B cell (primary cell): ENCODE results near the gene TCF7L2. TPM values are rescaled to one million over a fixed set of nuclear protein-coding genes. Genes with fewer than 3 reads are reported as not detected.

Source experiments
- ATAC-seq: fragments of 200-7000 bp; cut with Tn5 transposase; one replicate; pipeline ENCODE4 v1.10.0; 2021; ENCODE audit warnings: low read depth, mild to moderate bottlenecking, moderate number of reproducible peaks, moderate library complexity
- CTCF ChIA-PET: fragments of 350-600 bp; sonication (Branson Sonifier 250); formaldehyde crosslinking; loops from one replicate; lab custom pipeline; 2021; ENCODE audit warnings: antibody characterized with exemption, inconsistent platforms; lab: Charles Lee
- POLR2A ChIA-PET: fragments of 350-600 bp; sonication (Branson Sonifier 250); formaldehyde crosslinking; loops from one replicate; lab custom pipeline; 2021; ENCODE audit warnings: antibody characterized with exemption; lab: Charles Lee
- DNase-seq: peaks from one replicate; pipeline ENCODE4 v3.0.0; 2013
- H2AFZ ChIP-seq: 2 replicates; pipeline ENCODE4 v1.6.1; 2012; ENCODE audit warnings: mild to moderate bottlenecking, low read depth, low read length; ENCODE audit not compliant: insufficient read depth, poor library complexity, severe bottlenecking
- H3K27ac ChIP-seq, 2 donors: 1 replicate in 1 of 2; 2 replicates in 1 of 2; pipeline ENCODE4 v1.5.1; 2012 to 2013; ENCODE audit warnings: low read length in 2 of 2, mild to moderate bottlenecking in 2 of 2, moderate library complexity in 1 of 2
- H3K27me3 ChIP-seq, 4 experiments: fragments of 200-600 bp in 1 of 4; sonication (generic) in 1 of 4; replicated peaks in 1 of 4; 1 replicate in 2 of 4; 2 replicates in 2 of 4; pipeline versions ENCODE4 v1.6.1 to v1.7.0; 2013 to 2016; ENCODE audit warnings: low read length in 3 of 4, mild to moderate bottlenecking in 2 of 4, mixed read lengths in 1 of 4, moderate library complexity in 1 of 4; ENCODE audit not compliant: insufficient read depth in 4 of 4, control insufficient read depth in 3 of 4; ENCODE audit errors: control extremely low read depth in 1 of 4
- H3K36me3 ChIP-seq, 2 experiments: replicated peaks in 1 of 2; 1 replicate in 1 of 2; 2 replicates in 1 of 2; pipeline versions ENCODE4 v1.6.1 to v1.7.1; 2013; ENCODE audit warnings: low read length in 1 of 2; ENCODE audit not compliant: insufficient read depth in 2 of 2, control insufficient read depth in 1 of 2; ENCODE audit errors: control extremely low read depth in 1 of 2, extremely low read depth in 1 of 2
- H3K4me1 ChIP-seq, 2 donors: fragments of 200-600 bp in 1 of 2; sonication (generic) in 1 of 2; 1 replicate in 1 of 2; 2 replicates in 1 of 2; pipeline versions ENCODE4 v1.5.1 to v1.6.1; 2013 to 2017; ENCODE audit warnings: low read length in 2 of 2; ENCODE audit not compliant: control insufficient read depth in 2 of 2, insufficient read depth in 2 of 2
- H3K4me2 ChIP-seq: replicated peaks from 2 replicates; pipeline ENCODE3; 2012; ENCODE audit warnings: mild to moderate bottlenecking, low read depth, low read length; ENCODE audit not compliant: poor library complexity, severe bottlenecking
- H3K4me3 ChIP-seq, 5 experiments: fragments of 200-600 bp in 1 of 5; sonication (generic) in 1 of 5; 1 replicate in 3 of 5; 2 replicates in 2 of 5; pipeline versions ENCODE4 v1.5.1 to v1.7.0; 2011 to 2016; ENCODE audit warnings: low read length in 4 of 5, mild to moderate bottlenecking in 4 of 5, low read depth in 2 of 5, control low read depth in 1 of 5, moderate library complexity in 1 of 5; ENCODE audit not compliant: insufficient read depth in 1 of 5; ENCODE audit errors: control extremely low read depth in 1 of 5, extremely low read depth in 1 of 5
- H3K79me2 ChIP-seq: fragments of 200-600 bp; sonication (generic); one replicate; pipeline ENCODE4 v1.6.0; 2016; ENCODE audit warnings: low read length; ENCODE audit not compliant: control insufficient read depth, insufficient read depth
- H3K9ac ChIP-seq: fragments of 200-600 bp; sonication (generic); 2 replicates; pipeline ENCODE4 v1.6.1; 2017; ENCODE audit warnings: mild to moderate bottlenecking, low read length, moderate library complexity
- H3K9me3 ChIP-seq, 3 donors: one replicate each; pipeline versions ENCODE4 v1.6.1 to v1.7.1; 2013; ENCODE audit warnings: low read length in 2 of 3; ENCODE audit not compliant: control insufficient read depth in 2 of 3, insufficient read depth in 1 of 3; ENCODE audit errors: control extremely low read depth in 1 of 3
- H4K20me1 ChIP-seq: 2 replicates; pipeline ENCODE4 v1.6.0; 2012; ENCODE audit warnings: mild to moderate bottlenecking, low read length; ENCODE audit not compliant: insufficient read depth, control insufficient read depth, poor library complexity, severe bottlenecking
- H3K27ac Mint-ChIP-seq: one replicate; pipeline ENCODE4 v1.8.0; 2021; ENCODE audit warnings: mixed read lengths
- H3K27me3 Mint-ChIP-seq: one replicate; pipeline ENCODE4 v1.8.0; 2021; ENCODE audit warnings: mixed read lengths
- H3K4me1 Mint-ChIP-seq: one replicate; pipeline ENCODE4 v1.8.0; 2021; ENCODE audit warnings: mixed read lengths
- H3K4me3 Mint-ChIP-seq: one replicate; pipeline ENCODE4 v1.8.0; 2021; ENCODE audit warnings: mixed read lengths
- H3K9me3 Mint-ChIP-seq: one replicate; pipeline ENCODE4 v1.8.0; 2022; ENCODE audit warnings: mixed read lengths; ENCODE audit not compliant: insufficient read depth
- EZH2 ChIP-seq: IDR thresholded peaks from 2 replicates; pipeline ENCODE4 v1.6.1; 2012; ENCODE audit warnings: borderline replicate concordance, low read depth, mild to moderate bottlenecking, moderate library complexity, low read length; ENCODE audit not compliant: insufficient read depth, poor library complexity, severe bottlenecking
- WGBS: methylation state at CpG from one replicate; pipeline ENCODE4 v1.1.5; 2013; ENCODE audit warnings: missing lambda C conversion rate; ENCODE audit not compliant: insufficient coverage; 5-methylcytosine and 5-hydroxymethylcytosine counted together
- intact Hi-C: fragments of 100-400 bp; cut with micrococcal nuclease; formaldehyde crosslinking; loops from one replicate; pipeline ENCODE4 v1.10.0; 2022
- polyA plus RNA-seq: library from polyadenylated mRNA; depleted of rRNA; stranded (reverse); fragments of >200 nt; gene quantifications from 2 replicates; pipeline ENCODE4 v1.2.3, GENCODE V29; 2012
- total RNA-seq, 2 donors: library from RNA; stranded (reverse); fragments of 120-200 nt in 1 of 2; gene quantifications; 1 replicate in 1 of 2; 2 replicates in 1 of 2; pipeline versions ENCODE4 v1.2.3 to v1.2.4, GENCODE V29; 2013 to 2022
- TF ChIP-seq, protein P1 (sequence below): fragments of 200-600 bp; IDR thresholded peaks from one replicate; pipeline ENCODE4 v1.8.0; 2022; ENCODE audit warnings: antibody characterized with exemption, mild to moderate bottlenecking

Gene TCF7L2
- total and polyA plus RNA-seq, 2 donors (not counting 1 experiment from before 2014, with no cell fraction given): 0.48 to 1.1 TPM

DNA sequence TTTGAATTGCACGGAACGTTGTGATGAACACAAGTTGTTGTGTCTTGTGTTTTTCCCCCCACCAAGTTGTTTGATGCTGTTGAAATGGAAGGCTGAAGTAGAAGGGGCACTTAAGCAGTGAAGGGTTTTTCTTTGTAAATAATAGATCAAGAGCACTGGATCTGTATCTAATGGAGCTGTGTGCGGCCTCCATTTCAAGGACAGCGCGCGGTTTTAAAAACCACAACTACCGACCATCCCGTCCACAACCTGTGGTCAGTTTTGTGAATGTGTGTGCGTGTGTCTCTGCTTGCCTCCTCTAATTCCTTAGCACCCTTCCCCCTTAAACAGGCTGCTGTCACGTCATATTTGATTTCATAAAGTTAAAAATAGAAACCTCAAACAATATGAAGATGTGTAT is 165.5 kb downstream of the TCF7L2 start:
- Mint-ChIP-seq H3K9me3 (no peaks in the 10 kb centered on the region), H3K4me3 (no peak overlapping the region), H3K27me3 (peaks cover 21% of the 10 kb centered on the region), H3K27ac (no peak overlapping the region), H3K4me1 (no peaks in the 10 kb centered on the region)
- H2AFZ ChIP-seq: no peak overlapping the region
- H3K4me1 ChIP-seq: no peaks in the 10 kb centered on the region
- no peaks in the 10 kb centered on the region for H3K36me3 ChIP-seq
- 100% methylated on average over 2 of the region's 10 CpGs for WGBS
- CTCF ChIA-PET: no interaction called here
- DNase-seq: no peak
- H3K4me2 ChIP-seq: no peak overlapping the region
- no peak for TF ChIP-seq EZH2
- TF ChIP-seq, protein P1, sequence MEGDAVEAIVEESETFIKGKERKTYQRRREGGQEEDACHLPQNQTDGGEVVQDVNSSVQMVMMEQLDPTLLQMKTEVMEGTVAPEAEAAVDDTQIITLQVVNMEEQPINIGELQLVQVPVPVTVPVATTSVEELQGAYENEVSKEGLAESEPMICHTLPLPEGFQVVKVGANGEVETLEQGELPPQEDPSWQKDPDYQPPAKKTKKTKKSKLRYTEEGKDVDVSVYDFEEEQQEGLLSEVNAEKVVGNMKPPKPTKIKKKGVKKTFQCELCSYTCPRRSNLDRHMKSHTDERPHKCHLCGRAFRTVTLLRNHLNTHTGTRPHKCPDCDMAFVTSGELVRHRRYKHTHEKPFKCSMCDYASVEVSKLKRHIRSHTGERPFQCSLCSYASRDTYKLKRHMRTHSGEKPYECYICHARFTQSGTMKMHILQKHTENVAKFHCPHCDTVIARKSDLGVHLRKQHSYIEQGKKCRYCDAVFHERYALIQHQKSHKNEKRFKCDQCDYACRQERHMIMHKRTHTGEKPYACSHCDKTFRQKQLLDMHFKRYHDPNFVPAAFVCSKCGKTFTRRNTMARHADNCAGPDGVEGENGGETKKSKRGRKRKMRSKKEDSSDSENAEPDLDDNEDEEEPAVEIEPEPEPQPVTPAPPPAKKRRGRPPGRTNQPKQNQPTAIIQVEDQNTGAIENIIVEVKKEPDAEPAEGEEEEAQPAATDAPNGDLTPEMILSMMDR: no peak
- ATAC-seq: no peak
- POLR2A ChIA-PET: no interaction called here
- no peaks in the 10 kb centered on the region for H3K79me2 ChIP-seq
- intact Hi-C loops: no loop called here
- no peaks in the 10 kb centered on the region for H4K20me1 ChIP-seq
- H3K27ac ChIP-seq: no peak overlapping the region
- no peak overlapping the region for H3K9ac ChIP-seq
- no peak overlapping the region for H3K4me3 ChIP-seq
- H3K9me3 ChIP-seq: no peaks in the 10 kb centered on the region
- H3K27me3 ChIP-seq: peaks cover 0 to 2% (median 0%) of the 10 kb centered on the region in 4 experiments

DNA sequence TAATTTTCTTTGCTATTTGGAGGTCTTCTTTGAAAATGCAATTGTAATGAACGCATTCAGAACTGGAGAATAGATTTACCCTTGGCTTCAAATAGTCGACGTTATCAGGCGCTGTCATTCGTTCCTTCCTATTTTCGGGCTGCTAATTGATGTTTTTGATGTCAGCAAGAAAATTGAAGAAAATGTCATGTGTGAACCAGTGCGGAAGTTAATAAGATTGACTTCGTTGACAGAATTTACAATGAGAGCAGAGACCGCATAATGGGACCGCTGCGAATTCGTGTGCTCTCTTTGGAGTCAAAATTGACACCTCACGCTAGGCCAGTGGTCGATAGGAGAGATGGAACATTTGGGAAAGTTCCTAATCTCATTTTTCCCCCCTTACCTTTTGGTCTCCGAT is 168.8 kb downstream of the TCF7L2 start:
- H3K27me3 Mint-ChIP-seq: peaks cover 18% of the 10 kb centered on the region
- ChIA-PET POLR2A (no interaction called here), CTCF (no interaction called here)
- H3K36me3 ChIP-seq: no peaks in the 10 kb centered on the region
- no peaks in the 10 kb centered on the region for H3K4me1 ChIP-seq
- H3K4me2 ChIP-seq: no peak overlapping the region
- ATAC-seq (no peak), DNase-seq (no peak)
- intact Hi-C loops: no loop called here
- H3K4me1 Mint-ChIP-seq: no peaks in the 10 kb centered on the region
- H4K20me1 ChIP-seq: no peaks in the 10 kb centered on the region
- H3K9me3 ChIP-seq: no peaks in the 10 kb centered on the region
- TF ChIP-seq, protein P1: no peak
- TF ChIP-seq EZH2: no peak
- H3K27ac ChIP-seq: no peak overlapping the region
- H3K27me3 ChIP-seq: peaks cover 0 to 6% (median 0%) of the 10 kb centered on the region in 4 experiments
- WGBS: 99% methylated on average over 12 of the region's 15 CpGs
- no peaks in the 10 kb centered on the region for H3K79me2 ChIP-seq
- no peak overlapping the region for H3K9ac ChIP-seq
- H3K27ac Mint-ChIP-seq: no peak overlapping the region
- no peaks in the 10 kb centered on the region for H3K9me3 Mint-ChIP-seq
- H2AFZ ChIP-seq: no peak overlapping the region
- no peak overlapping the region for H3K4me3 ChIP-seq
- H3K4me3 Mint-ChIP-seq: no peak overlapping the region
